Esophagus (tissue), 2 donors: Measurements from ENCODE around the gene CNTN1. TPM values are rescaled to one million over a fixed set of nuclear protein-coding genes. Genes with fewer than 3 reads are reported as not detected.

Experiments
- H3K27ac ChIP-seq, 2 donors: one replicate each; pipeline ENCODE4 v1.5.1; 2013; ENCODE audit warnings: low read depth in 2 of 2, mild to moderate bottlenecking in 2 of 2, inconsistent platforms in 1 of 2, low read length in 1 of 2, moderate library complexity in 1 of 2
- H3K27me3 ChIP-seq, 2 donors: one replicate each; pipeline ENCODE4 v1.6.1; 2013; ENCODE audit warnings: low read length in 2 of 2, control low read depth in 1 of 2, mild to moderate bottlenecking in 1 of 2; ENCODE audit not compliant: insufficient read depth in 2 of 2, control insufficient read depth in 1 of 2
- H3K36me3 ChIP-seq, 2 donors: one replicate each; pipeline ENCODE4 v1.6.1; 2013; ENCODE audit warnings: low read length in 1 of 2; ENCODE audit not compliant: control insufficient read depth in 2 of 2, insufficient read depth in 2 of 2
- H3K4me1 ChIP-seq, 2 donors: one replicate each; pipeline ENCODE4 v1.6.1; 2013; ENCODE audit warnings: low read length in 1 of 2; ENCODE audit not compliant: control insufficient read depth in 2 of 2, insufficient read depth in 2 of 2
- H3K4me3 ChIP-seq, 2 donors: one replicate each; pipeline ENCODE4 v1.5.1; 2013; ENCODE audit warnings: low read length in 2 of 2, mild to moderate bottlenecking in 2 of 2, low read depth in 1 of 2, moderate library complexity in 1 of 2
- H3K9me3 ChIP-seq, 2 donors: one replicate each; pipeline ENCODE4 v1.6.1; 2013; ENCODE audit warnings: mild to moderate bottlenecking in 2 of 2, low read depth in 1 of 2, low read length in 1 of 2, moderate library complexity in 1 of 2; ENCODE audit not compliant: control insufficient read depth in 2 of 2, insufficient read depth in 1 of 2
- WGBS, 2 donors: extraction: QIAGEN DNeasy Blood & Tissue Kit; methylation state at CpG; one replicate each; pipeline ENCODE4 v1.1.7; 2013; 5-methylcytosine and 5-hydroxymethylcytosine counted together
- polyA plus RNA-seq, 2 donors: library from polyadenylated mRNA; stranded (reverse); fragments of 200-250 nt; gene quantifications; one replicate each; pipeline ENCODE4 v1.2.3, GENCODE V29; 2013
- donor health status: healthy with polysubstance abuse.
- donor health status: Bipolar disorder and iron deficiency.

The CNTN1 gene
- polyA plus RNA-seq, 2 donors: 0.28 to 1.2 TPM

- no peaks in the 10 kb centered on the region for H3K9me3 ChIP-seq
- 75 to 85% methylated on average over 1 of the region's 1 CpG for WGBS, 2 donors
Observed at GRCh38 chr12:40655451-40655850, 36.8 kb upstream of the CNTN1 start.

GRCh38 chr12:40662366-40662765, 29.9 kb upstream of the CNTN1 start:
- Histone ChIP-seq H3K27me3 (no peaks in the 10 kb centered on the region), H3K36me3 (no peaks in the 10 kb centered on the region), H3K27ac (no peak overlapping the region), H3K9me3 (no peaks in the 10 kb centered on the region), H3K4me3 (no peak overlapping the region), H3K4me1 (no peaks in the 10 kb centered on the region)
- WGBS, 2 donors: 89 to 90% methylated on average over 4 of the region's 4 CpGs

More at GRCh38 chr12:40655451-40655850, 36.8 kb upstream of the CNTN1 start:
- Histone ChIP-seq H3K4me3 (no peak overlapping the region), H3K27ac (no peak overlapping the region), H3K27me3 (no peaks in the 10 kb centered on the region), H3K4me1 (no peaks in the 10 kb centered on the region), H3K36me3 (no peaks in the 10 kb centered on the region)

GRCh38 chr12:40663781-40664180, 28.5 kb upstream of the CNTN1 start:
- Histone ChIP-seq H3K36me3 (no peaks in the 10 kb centered on the region), H3K27ac (no peak overlapping the region), H3K27me3 (no peaks in the 10 kb centered on the region), H3K4me3 (no peak overlapping the region), H3K4me1 (no peaks in the 10 kb centered on the region), H3K9me3 (no peaks in the 10 kb centered on the region)
- WGBS, 2 donors: 32 to 45% methylated on average over 1 of the region's 1 CpG

- no peak overlapping the region for H3K27ac ChIP-seq
- WGBS, 2 donors: 8 to 20% methylated on average over 1 of the region's 1 CpG
- H3K27me3 ChIP-seq: no peaks in the 10 kb centered on the region
- no peak overlapping the region for H3K4me3 ChIP-seq
- H3K9me3 ChIP-seq: no peaks in the 10 kb centered on the region
- no peaks in the 10 kb centered on the region for H3K4me1 ChIP-seq
- no peaks in the 10 kb centered on the region for H3K36me3 ChIP-seq
Observed at GRCh38 chr12:40668099-40668529, 24.1 kb upstream of the CNTN1 start.

- Histone ChIP-seq H3K9me3 (no peaks in the 10 kb centered on the region), H3K27me3 (no peaks in the 10 kb centered on the region), H3K36me3 (no peaks in the 10 kb centered on the region), H3K27ac (no peak overlapping the region), H3K4me1 (no peaks in the 10 kb centered on the region), H3K4me3 (no peak overlapping the region)
- WGBS, 2 donors: 26 to 32% methylated on average over 2 of the region's 2 CpGs
Observed at GRCh38 chr12:40672741-40673271, 19.4 kb upstream of the CNTN1 start.

- Histone ChIP-seq H3K4me3 (no peak overlapping the region), H3K4me1 (no peaks in the 10 kb centered on the region), H3K9me3 (no peaks in the 10 kb centered on the region), H3K27ac (no peak overlapping the region), H3K27me3 (no peaks in the 10 kb centered on the region), H3K36me3 (no peaks in the 10 kb centered on the region)
- WGBS, 2 donors: 87 to 89% methylated on average over 2 of the region's 2 CpGs
Observed at GRCh38 chr12:40681148-40681547, 11.1 kb upstream of the CNTN1 start.

- H3K9me3 ChIP-seq: no peaks in the 10 kb centered on the region
- no peak overlapping the region for H3K4me3 ChIP-seq
- 66 to 69% methylated on average over 4 of the region's 4 CpGs for WGBS, 2 donors
- H3K27me3 ChIP-seq: no peaks in the 10 kb centered on the region
- no peaks in the 10 kb centered on the region for H3K36me3 ChIP-seq
- no peaks in the 10 kb centered on the region for H3K4me1 ChIP-seq
- no peak overlapping the region for H3K27ac ChIP-seq
Observed at GRCh38 chr12:40684986-40685385, 7.3 kb upstream of the CNTN1 start.

GRCh38 chr12:40688085-40688725, 4.0 kb upstream of the CNTN1 start:
- 76 to 79% methylated on average over 8 of the region's 8 CpGs for WGBS, 2 donors
- H3K36me3 ChIP-seq: no peaks in the 10 kb centered on the region
- H3K4me3 ChIP-seq: no peak overlapping the region

GRCh38 chr12:40689576-40689975, 2.7 kb upstream of the CNTN1 start:
- H3K4me1 ChIP-seq: peaks cover 5 to 8% of the 10 kb centered on the region in 2 donors
- no peak overlapping the region for H3K4me3 ChIP-seq
- H3K27me3 ChIP-seq: peaks cover 0 to 15% of the 10 kb centered on the region in 2 donors
- WGBS, 2 donors: 79 to 84% methylated on average over 2 of the region's 2 CpGs
- no peaks in the 10 kb centered on the region for H3K9me3 ChIP-seq
- H3K27ac ChIP-seq: no peak overlapping the region
- H3K36me3 ChIP-seq: no peaks in the 10 kb centered on the region

More at GRCh38 chr12:40688085-40688725, 4.0 kb upstream of the CNTN1 start:
- Histone ChIP-seq H3K27ac (no peak overlapping the region), H3K27me3 (peaks cover 0 to 12% of the 10 kb centered on the region in 2 donors), H3K9me3 (no peaks in the 10 kb centered on the region), H3K4me1 (peaks cover 5 to 6% of the 10 kb centered on the region in 2 donors)

- no peaks in the 10 kb centered on the region for H3K9me3 ChIP-seq
- H3K27me3 ChIP-seq: peaks cover 0 to 15% of the 10 kb centered on the region in 2 donors
- no peaks in the 10 kb centered on the region for H3K36me3 ChIP-seq
- peak overlapping the region; percentile 40 to 43 for H3K4me3 ChIP-seq
- no peak overlapping the region for H3K27ac ChIP-seq
- H3K4me1 ChIP-seq: peaks cover 5 to 8% of the 10 kb centered on the region in 2 donors
- WGBS, 2 donors: 1 to 4% methylated on average over 33 of the region's 33 CpGs
Observed at GRCh38 chr12:40692765-40693206, 547 bp downstream of the CNTN1 start.
